ENCODE data around the gene KRT37. TPM values are rescaled to one million over a fixed set of nuclear protein-coding genes. Genes with fewer than 3 reads are reported as not detected.
"Not testable (repeated sequence)": the region's sequence is repeated elsewhere in the genome, so short reads cannot be mapped to it uniquely, and the experiment has no call there.

The KRT37 gene
- total RNA-seq, 4 donors from 2014 or later = not detected

DNA sequence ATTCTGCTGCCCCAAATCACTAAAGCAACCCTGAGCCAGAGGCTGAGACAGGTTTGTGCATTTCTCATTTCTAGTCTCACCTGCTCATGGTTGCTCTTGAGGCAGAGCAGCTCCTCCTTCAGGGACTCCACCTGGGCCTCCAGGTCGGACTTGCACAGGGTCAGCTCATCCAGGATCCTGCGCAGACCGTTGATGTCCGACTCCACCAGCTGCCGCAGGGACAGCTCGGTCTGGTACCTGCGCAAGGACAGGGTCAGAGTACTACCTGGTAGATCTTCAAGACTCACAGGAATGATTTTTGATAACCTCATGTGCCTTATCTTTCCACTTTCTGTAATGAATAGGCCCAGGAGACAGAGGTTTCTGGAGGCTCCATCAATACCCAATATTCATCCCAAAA is 28.0 kb downstream of the KRT37 start:
- intact Hi-C loops (cut with DNase I; ENCODE audit: low total_unique reads) = no loop called here
- 52 to 74% methylated on average over 7 of the region's 7 CpGs for WGBS, 2 donors
- H3K4me3 ChIP-seq (ENCODE audit: low read depth, poor library complexity, severe bottlenecking) = no peak overlapping the region
- DNase-seq (ENCODE audit: low spot score in 2 of 2) = no peak
- TF ChIP-seq, protein P1, sequence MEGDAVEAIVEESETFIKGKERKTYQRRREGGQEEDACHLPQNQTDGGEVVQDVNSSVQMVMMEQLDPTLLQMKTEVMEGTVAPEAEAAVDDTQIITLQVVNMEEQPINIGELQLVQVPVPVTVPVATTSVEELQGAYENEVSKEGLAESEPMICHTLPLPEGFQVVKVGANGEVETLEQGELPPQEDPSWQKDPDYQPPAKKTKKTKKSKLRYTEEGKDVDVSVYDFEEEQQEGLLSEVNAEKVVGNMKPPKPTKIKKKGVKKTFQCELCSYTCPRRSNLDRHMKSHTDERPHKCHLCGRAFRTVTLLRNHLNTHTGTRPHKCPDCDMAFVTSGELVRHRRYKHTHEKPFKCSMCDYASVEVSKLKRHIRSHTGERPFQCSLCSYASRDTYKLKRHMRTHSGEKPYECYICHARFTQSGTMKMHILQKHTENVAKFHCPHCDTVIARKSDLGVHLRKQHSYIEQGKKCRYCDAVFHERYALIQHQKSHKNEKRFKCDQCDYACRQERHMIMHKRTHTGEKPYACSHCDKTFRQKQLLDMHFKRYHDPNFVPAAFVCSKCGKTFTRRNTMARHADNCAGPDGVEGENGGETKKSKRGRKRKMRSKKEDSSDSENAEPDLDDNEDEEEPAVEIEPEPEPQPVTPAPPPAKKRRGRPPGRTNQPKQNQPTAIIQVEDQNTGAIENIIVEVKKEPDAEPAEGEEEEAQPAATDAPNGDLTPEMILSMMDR (IDR thresholded peaks at IDR 0.05) = no peak
- no peak for TF ChIP-seq POLR2A (IDR thresholded peaks at IDR 0.05)

DNA sequence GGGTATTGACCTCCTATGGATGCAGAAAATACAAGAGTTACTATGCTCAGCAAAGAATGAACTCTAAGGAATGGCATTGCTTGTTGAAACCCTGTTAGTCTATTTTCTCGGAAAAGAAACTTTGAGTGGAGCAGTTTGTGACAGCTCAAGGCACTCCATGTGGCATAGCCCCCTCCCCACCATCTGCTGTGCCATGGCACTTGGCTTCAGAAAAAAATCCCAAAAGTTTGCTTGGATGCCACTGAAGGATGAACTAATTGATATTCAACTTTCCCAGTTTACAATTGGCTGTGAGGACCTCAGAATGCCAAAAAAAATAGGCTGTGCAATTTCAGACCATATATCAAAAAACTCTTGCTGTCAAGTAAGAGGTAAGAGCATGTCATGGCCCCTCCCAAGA is 28.8 kb downstream of the KRT37 start:
- 50 to 82% methylated on average over 1 of the region's 1 CpG for WGBS, 2 donors
- intact Hi-C loops (cut with DNase I; ENCODE audit: low total_unique reads) = no loop called here

DNA sequence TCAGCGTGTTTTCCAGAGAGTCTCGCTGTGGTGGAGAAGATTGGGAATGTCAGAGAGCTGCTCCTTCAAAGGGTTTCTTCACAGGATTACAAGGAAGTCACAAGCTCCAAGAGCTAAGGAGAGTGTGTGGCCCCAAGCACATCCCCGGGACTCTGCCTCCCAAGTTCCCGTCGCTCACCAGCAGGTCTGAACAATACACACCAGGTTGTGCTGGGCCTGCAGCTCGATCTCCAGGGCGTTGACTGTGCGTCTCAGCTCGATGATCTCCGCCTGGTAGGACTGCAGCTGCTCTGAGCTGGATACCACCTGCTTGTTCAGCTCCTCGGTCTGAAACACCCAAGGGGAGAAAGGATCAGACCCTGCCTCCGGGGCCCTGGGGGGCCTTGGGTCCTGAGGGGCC is 29.3 kb downstream of the KRT37 start:
- H3K4me3 ChIP-seq (ENCODE audit: low read depth, poor library complexity, severe bottlenecking); intact Hi-C loops (cut with DNase I; ENCODE audit: low total_unique reads); DNase-seq (ENCODE audit: low spot score in 2 of 2): not testable (repeated sequence)
- WGBS, 2 donors = 49 to 52% methylated on average over 4 to 5 of the region's 12 CpGs

More for the DNA sequence above, 28.8 kb downstream of the KRT37 start:
- TF ChIP-seq POLR2A (IDR thresholded peaks at IDR 0.05) = no peak
- H3K4me3 ChIP-seq (ENCODE audit: low read depth, poor library complexity, severe bottlenecking) = no peak overlapping the region
- DNase-seq (ENCODE audit: low spot score in 2 of 2) = no peak

DNA sequence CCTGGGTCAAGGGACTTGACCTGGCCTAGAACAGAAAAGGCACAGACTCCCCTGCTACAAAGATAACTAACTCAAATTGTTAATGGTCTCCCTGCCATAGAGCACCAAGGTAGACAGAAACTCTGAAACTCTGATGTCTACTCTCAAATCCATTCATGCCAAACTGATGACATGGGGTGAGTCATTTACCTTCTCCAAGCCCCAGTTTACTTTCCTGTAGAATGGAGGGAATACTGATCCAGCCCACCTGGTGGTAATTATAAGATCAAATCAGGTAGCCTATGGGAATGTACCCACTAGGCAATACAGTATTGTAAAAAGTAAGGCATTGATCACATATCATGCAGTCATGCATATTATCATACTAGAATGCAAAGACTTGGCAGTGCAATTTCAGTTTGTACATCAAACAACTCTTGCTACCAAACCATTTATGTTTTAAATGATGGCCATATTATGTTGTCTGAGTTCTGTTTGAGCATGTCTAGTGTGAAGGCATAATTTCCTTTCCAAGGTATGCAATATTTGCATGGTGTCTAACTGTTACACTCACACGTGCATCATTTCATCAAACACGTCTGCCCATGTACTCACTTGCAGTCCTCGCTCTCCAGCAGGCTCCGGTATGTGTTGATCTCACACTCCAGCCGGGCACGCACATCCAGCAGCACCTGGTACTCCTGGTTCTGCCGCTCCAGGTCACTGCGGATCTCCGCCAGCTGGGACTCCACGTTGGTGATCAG is 30.0 kb downstream of the KRT37 start:
- WGBS, 2 donors = 46 to 57% methylated on average over 10 of the region's 10 CpGs
- intact Hi-C loops (cut with DNase I; ENCODE audit: low total_unique reads) = no loop called here
- H3K4me3 ChIP-seq (ENCODE audit: low read depth, poor library complexity, severe bottlenecking) = no peak overlapping the region
- DNase-seq (ENCODE audit: low spot score in 2 of 2) = peak in 1 of 2 donors; percentile 37
- TF ChIP-seq, protein P1 (IDR thresholded peaks at IDR 0.05) = no peak

DNA sequence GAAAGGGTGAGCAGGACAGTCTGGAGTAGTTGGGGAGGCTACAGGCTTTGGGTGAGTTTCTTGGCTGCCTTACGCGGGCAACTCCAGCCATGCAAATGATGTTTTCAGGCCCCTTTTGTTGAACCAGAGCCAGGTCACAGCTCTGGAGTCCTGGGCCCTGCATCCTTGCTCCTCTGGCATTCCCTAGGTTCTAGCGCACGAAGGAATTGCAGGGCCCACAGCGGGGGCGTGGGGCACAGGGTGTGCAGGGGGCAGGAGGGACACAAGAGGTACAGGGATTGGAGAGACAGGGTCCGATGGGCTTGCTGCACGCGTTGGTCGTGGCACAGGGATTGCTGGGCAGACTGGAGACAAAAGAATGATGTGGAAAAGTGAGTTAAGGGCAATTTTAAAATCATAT is 30.6 kb downstream of the KRT37 start:
- intact Hi-C loops (cut with DNase I; ENCODE audit: low total_unique reads) = no loop called here
- H3K4me3 ChIP-seq (ENCODE audit: low read depth, poor library complexity, severe bottlenecking) = no peak overlapping the region
- TF ChIP-seq POLR2A (IDR thresholded peaks at IDR 0.05) = no peak
- TF ChIP-seq, protein P1 (IDR thresholded peaks at IDR 0.05) = no peak
- no peak for DNase-seq (ENCODE audit: low spot score in 2 of 2)
- WGBS, 2 donors = 76 to 82% methylated on average over 10 of the region's 10 CpGs

DNA sequence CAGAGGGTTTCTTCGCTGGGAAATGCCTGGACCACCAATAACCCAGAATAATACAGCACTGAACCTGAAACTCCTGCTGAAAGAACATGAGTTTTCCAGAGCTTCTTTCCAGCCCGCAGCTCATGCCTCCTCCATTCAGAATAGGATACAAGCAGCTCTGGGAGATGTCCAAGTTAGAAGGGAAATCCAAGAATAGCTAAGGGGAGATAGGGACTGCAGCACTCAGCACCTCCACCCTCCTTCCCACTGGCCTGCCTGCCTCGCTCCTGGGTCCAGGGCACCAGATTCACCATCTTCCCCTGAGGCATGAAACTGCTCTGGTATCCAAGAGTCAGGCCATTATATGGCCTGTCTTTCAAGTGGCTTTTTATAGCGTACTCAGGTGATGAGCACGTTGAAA is 31.1 kb downstream of the KRT37 start:
- WGBS, 2 donors = 40 to 45% methylated on average over 5 of the region's 5 CpGs
- no peak for DNase-seq (ENCODE audit: low spot score in 2 of 2)
- H3K4me3 ChIP-seq (ENCODE audit: low read depth, poor library complexity, severe bottlenecking) = no peak overlapping the region
- TF ChIP-seq, protein P1 (IDR thresholded peaks at IDR 0.05) = no peak
- no peak for TF ChIP-seq POLR2A (IDR thresholded peaks at IDR 0.05)
- intact Hi-C loops (cut with DNase I; ENCODE audit: low total_unique reads) = no loop called here

DNA sequence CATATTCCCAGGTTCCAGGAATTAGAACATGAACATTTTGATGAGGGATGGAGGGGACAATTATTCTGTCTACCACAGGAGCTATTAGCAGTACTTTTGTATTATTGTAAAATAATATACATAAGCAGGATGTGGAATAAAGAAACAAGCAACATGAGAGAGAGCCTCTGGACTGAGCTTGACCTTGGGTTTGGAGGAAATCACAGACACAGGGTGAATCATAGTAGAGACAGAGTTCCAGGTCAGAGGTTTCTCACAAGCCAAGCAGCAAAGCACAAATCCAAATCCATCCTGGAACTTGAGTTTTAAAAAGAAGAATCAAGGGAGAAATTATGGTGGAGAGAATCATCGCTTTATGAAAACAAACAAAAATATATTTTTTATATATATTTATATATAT is 32.1 kb downstream of the KRT37 start:
- no peak for DNase-seq (ENCODE audit: low spot score in 2 of 2)

More for the DNA sequence above, 32.1 kb downstream of the KRT37 start:
- H3K4me3 ChIP-seq (ENCODE audit: low read depth, poor library complexity, severe bottlenecking) = no peak overlapping the region
- no peak for TF ChIP-seq POLR2A (IDR thresholded peaks at IDR 0.05)
- TF ChIP-seq, protein P1 (IDR thresholded peaks at IDR 0.05) = no peak
- 96% methylated on average over 1 of the region's 1 CpG for WGBS, 2 donors
- intact Hi-C loops (cut with DNase I; ENCODE audit: low total_unique reads) = no loop called here
